Measurements from ENCODE around the gene USP32. TPM values are rescaled to one million over a fixed set of nuclear protein-coding genes. Genes with fewer than 3 reads are reported as not detected.

The USP32 gene
- total RNA-seq, 2 donors from 2014 or later, result 41.1 to 50.1 TPM

Other genes with a start within 250 kb of the USP32 start
- gene CA4, start 242.2 kb downstream of the USP32 start, total RNA-seq, result 1 to 10 TPM; 2.9 to 7.0 TPM
- not detected for gene CHCT1, start 30.4 kb upstream of the USP32 start, total RNA-seq
- 10 to 100 TPM; 31.3 to 38.2 TPM for gene APPBP2, start 134.1 kb upstream of the USP32 start, total RNA-seq
- gene PPM1D, start 208.1 kb upstream of the USP32 start, total RNA-seq, result 10 to 100 TPM in 1 of 2 donors, 1 to 10 TPM in 1; 9.1 to 11.5 TPM